Right lung (tissue), 5 donors: ENCODE data around the gene IFIT3. TPM values are rescaled to one million over a fixed set of nuclear protein-coding genes. Genes with fewer than 3 reads are reported as not detected.

Source experiments
- DNase-seq, 2 donors: peaks; one replicate each; pipeline ENCODE4 v3.0.0-alpha.2; 2013
- polyA plus RNA-seq, 5 donors: library from polyadenylated mRNA; unstranded; fragments of 120-200 nt; gene quantifications; one replicate each; pipeline versions ENCODE4 v1.2.1 to v1.2.3, GENCODE V29; 2013; ENCODE audit warnings: inconsistent platforms in 1 of 5, low replicate concordance in 1 of 5; ENCODE audit not compliant: insufficient read length in 5 of 5, insufficient read depth in 1 of 5

IFIT3 gene
- polyA plus RNA-seq, 5 donors, result 11.6 to 18.4 (median 14.1) TPM

GRCh38 chr10:89352802-89353201 is 25.0 kb downstream of the IFIT3 start:
- DNase-seq, result no peak

- no peak for DNase-seq
Observed at GRCh38 chr10:89355394-89355931, 27.7 kb downstream of the IFIT3 start.

- DNase-seq, result no peak
Observed at GRCh38 chr10:89357096-89357495, 29.3 kb downstream of the IFIT3 start.

- DNase-seq, result no peak
Observed at GRCh38 chr10:89357975-89358374, 30.2 kb downstream of the IFIT3 start.

DNA sequence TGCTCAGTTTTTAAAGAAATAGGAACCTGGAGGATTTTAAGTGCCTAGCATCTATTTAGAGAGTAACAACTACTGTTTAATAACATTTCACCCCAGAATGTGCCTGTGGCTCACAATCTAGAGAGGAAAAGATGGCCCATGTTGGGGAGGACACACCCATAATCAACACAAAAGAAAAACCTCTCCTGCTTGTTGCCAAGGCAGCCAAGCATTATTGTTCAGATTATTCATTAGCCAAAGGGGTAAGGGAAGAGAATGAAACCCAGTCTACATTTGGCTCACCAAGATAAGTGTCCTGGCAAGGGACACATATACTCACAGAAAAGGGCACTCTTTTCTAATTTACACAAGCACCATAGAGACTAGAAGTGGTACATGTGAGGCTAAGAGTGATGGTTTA is 32.4 kb downstream of the IFIT3 start:
- no peak for DNase-seq

DNA sequence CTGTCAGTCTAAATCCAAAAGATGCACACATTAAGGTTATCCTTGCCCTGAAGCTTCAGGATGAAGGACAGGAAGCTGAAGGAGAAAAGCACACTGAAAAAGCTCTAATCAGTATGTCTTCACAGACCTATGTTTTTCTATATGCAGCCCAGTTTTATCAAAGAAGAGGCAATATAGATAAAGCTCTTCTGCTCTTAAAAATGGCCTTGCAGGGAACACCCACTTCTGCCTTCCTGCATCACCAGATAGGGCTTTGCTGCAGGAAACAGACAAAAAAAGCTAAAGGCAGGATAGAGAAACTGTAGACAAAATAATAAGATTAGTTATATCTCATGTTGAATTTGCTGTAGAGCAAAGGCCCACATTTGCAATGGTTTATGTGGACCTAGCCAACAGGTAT is 35.1 kb downstream of the IFIT3 start:
- DNase-seq, result no peak

DNA sequence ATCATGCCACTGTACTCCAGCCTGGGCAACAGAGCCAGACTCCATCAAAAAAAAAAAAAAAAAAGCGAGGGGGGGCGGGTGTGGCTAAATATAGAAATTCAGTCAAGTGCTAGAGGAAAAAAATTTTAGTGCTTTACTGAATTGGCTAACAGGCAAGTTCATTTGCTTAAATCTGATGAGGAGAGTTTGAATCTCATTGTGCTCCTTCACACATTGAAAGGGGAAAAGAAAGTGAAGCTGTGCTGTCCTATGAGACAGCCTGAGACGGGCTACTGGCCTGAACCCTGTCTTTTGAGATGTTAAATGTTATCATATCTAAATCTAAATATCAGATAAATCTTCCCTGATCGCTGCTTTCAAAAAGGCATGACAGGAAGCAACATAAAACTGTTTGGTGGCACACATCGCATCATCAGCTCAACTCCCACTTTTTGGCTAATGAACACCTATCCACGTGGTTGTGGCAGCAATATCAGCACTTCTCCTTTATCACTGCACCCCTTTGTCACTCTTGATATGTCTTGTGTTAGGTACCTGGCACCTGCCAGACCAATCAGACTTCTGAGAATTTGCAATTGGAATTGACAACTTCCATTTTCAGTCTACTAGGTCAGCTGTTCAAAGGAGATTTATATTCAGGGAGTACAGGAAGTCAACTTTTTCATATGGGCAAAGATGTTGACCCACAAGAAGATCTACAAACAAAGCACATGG is 36.1 kb downstream of the IFIT3 start:
- DNase-seq, result no peak

DNA sequence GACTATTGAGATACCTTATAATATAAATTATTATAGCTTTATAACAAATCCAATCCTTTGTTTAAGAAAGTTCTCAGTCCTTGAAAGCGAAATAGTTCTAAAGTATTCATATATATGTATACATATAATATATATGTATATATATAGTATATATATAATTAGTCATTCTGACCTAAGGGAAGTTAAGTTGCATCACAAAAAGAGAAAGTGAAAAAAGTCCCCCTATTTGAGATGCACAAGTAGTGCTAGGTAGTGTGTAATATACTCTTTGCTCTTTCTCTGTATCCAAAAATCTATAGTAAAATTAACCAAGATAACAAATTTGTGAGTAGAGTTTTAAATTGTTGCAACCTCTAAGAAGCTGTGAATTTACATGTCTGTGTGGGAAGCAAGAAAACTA is 36.7 kb downstream of the IFIT3 start:
- DNase-seq, result no peak

DNA sequence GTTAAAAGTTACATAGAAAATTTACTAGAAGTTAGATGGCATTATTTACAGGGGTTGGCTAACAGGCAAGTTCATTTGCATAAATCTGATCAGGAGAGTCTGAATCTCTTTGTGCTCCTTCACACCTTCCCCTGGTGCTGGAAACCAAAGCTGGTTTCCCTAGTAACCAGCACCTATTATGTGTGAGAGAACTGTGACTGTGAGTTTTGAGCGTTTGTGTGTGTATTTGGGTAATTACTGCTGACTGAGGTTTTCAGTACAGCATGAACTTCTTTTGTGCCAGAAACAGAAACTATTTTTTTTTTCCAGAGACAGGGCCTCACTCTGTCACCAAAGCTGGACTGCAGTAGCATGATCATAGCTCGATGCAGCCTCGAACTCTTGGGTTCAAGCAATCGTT is 39.7 kb downstream of the IFIT3 start:
- peak in 1 of 2 donors; percentile 69 for DNase-seq

GRCh38 chr10:89368129-89368528 is 40.3 kb downstream of the IFIT3 start:
- no peak for DNase-seq

- DNase-seq, result peak in 1 of 2 donors; percentile 48
Observed at GRCh38 chr10:89369156-89370105, 41.6 kb downstream of the IFIT3 start.

DNA sequence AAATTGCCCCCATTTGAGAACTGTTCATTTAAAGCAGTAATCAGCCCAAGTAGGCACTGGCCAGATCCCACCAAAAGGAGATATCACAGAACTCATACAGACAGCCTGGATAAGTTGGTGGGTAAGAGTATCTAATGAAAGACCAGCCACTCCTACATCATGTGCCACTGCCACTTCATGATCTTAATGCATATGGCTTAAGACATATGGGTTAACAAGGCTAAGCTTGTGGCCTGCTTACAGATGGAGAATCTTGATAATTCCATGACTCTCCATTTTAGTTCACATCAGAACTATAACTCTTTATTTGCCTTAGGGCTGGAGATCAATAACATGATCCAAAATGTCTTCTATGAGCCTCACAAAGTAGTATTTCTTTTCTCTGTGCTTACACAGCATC is 43.3 kb downstream of the IFIT3 start:
- no peak for DNase-seq

GRCh38 chr10:89371987-89372386 is 44.2 kb downstream of the IFIT3 start:
- DNase-seq, result no peak

DNA sequence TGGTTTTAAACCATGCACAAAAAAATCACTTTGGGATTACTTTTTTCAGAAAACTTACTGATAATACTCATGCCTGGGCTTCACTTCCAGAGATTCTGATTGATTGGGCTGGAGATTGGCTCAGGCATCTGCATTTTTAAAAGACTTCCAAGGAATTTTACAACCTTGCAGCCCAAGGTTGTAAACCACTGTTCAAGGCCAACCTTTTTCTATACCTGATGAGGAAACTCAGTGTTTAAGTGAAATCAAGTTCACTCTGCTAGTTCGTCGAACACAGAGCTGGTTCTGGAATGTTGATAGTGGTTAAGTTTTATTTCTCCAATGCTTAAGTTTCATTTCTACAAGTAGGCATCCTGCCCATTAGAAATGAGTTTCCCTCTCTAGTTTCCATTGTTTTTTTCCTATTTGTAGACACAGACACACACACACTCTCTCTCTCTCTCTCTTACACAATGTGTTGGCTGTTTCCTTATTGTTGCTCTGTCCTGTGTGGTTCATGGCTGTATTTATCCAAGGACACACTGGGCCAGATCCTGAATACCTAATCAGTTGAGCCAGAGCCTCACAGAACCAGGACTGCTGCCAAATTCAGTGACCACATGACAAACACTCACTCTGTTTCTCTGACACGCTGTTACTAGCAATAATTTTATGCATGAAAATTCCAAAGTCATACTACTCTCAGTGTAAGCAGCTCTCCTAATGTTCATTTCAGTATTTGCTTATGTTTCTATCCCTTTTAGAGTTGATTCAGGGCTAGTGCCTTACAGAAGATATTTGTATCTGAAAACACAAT is 46.3 kb downstream of the IFIT3 start:
- peak; percentile 94 to 97 for DNase-seq

DNA sequence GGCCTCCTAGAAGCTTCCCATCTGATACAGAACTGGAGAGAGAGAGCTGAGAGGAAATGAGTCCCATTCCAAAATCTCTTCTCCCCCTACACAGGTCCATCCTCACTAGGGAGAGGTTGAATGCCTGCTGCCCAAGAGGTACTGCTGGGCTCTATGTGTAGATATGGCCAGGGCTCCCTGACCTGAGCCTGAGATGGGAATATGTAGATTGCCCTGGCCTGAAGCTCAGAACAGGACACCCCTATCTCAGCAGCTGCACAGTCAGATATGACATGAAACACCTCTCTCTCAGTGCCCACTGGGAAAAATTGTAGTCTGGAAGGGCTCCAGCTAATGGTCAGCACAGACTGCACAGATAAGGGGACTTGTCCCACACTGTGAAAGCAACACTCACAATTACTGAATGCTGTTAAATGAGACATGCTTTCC is 46.9 kb downstream of the IFIT3 start:
- peak; percentile 65 to 71 for DNase-seq

DNA sequence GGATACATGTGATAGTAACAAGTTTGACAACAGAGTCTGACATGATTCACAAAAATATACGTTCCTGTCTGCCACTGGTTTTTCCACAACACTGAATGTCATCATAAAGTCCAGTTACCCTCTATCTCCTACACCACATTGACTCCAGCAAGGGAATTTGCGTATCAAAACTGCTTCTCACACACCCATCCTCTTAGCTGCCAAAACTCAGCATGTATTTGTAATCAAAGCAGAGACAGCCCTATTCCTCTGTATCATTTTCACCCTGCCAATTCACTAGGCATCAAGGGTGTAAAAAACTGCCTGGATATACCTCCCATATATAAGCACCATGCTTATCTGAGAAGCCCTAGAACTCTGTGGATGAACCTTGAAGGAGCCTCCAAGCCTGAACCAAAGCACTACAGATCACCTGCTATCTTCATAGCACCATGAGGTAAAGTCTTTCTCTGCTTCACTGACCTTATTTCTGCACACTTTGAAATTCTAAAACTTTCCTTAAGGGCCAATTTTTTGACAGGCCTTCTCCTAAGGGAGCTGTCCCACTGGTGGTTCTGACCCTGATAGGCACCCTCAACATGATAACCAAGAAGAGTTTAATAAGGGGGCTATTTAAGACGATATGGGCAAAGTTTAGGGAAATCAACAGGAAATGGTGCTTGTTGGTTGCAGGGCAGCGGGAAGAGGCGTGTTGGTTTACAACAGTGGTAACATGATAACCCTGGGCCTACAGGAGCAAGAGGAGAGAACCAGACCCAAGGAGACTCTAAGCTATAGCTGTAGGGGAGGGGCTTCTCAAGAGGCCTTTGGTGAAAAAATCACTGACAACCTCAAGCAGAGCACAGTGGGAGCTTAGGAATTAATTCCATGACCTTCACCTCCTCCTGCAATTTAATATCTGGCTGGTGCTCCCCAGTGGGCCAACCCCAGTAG is 50.2 kb downstream of the IFIT3 start, which contains the start of gene IFIT1B:
Gene IFIT1B, plus strand, starts transcription at position 352 of the 933 bp plus-strand sequence. Its CDS starts 80 bp downstream, at position 432.
- DNase-seq, result no peak

DNA sequence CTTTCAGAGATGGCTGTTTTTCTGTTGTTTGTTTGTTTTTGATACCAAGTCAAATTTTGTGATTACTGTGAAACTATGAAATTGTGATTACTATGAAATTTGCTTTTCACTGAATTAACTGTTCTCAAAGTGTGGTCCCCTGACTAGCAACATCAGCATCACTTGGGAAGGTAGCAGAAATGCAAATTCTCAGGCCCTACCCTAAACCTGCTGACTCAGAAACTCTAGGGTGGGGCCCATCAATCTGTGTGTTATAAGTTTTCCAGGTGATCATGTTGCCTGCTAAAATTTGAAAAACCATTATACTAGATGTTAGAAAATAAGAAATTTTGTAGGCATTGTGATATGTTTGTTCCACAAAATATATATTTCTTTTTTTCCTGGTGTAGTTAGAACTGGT is 51.3 kb downstream of the IFIT3 start:
- no peak for DNase-seq

DNA sequence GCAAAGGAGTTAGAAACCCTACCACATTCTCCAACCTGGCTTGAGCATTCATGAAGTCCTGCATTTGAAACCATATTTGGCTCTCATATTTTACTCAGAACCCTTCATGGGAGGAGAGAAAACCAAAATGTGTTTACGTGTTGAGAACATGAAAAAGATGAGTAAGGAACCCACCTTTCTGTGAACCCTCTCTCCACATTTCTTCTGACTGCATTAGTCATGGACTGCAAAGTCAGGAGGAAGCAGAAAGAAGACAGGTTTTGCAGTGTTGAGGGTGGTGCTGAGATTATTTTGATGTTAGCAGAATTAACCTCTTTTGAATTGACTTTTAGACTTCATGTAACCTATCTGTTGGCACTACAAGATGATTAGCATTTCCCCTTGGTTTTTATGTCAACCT is 55.0 kb downstream of the IFIT3 start:
- DNase-seq, result no peak

GRCh38 chr10:89384474-89385340 is 56.9 kb downstream of the IFIT3 start:
- no peak for DNase-seq
